ENCODE data around the gene NUDT3.
A peak's percentile ranks its signal among the peaks of the same experiment; 100 is the strongest.
"Not testable (repeated sequence)": the region's sequence is repeated elsewhere in the genome, so short reads cannot be mapped to it uniquely, and the experiment has no call there.

Gene NUDT3

DNA sequence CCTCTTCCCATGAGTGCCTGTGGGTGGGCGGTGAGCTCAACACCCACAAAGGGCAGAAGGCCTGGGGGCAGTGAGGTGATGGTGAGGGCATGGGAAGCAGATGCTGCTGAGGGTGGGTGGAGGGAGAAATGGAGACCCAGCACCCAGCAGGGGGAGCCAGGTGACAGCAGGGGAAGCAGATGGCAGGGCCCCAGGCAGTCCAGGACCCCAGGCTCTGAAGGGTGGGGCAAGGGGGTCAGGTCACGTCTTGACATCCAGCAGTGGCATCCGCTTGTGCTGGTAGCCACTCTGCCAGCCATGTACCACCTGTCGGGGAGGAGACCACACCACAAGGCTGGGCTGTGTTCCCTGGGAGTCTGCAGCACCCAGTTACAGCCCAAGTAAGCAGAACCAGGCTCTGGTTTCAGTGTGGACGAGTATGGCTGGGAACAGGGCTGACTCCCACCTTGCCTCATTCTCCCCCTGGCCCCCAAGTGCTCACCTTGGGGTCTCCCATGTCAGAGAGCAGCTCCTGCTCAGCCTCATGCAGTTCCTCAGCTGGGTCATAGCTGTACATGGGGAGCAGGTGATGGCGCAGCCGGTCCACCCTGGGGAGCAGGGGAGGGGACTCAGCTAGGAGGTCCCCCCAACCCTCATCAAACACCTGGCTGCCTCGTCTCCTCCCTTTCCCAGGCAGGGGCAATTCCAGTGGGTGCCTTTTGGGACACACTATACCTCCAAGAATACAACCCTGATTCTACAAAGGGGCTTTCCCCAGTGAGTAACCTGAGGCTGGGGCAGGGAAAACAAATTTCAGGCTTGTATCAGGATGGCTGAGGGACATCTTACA, 145.7 kb downstream of the NUDT3 start:
- H3K27ac ChIP-seq (ENCODE audit: low read length), result peak overlapping the region; percentile 39
- TF ChIP-seq EZH2phosphoT487 (IDR thresholded peaks at IDR 0.05; ENCODE audit: low read depth), result no peak
- TF ChIP-seq, protein P1, sequence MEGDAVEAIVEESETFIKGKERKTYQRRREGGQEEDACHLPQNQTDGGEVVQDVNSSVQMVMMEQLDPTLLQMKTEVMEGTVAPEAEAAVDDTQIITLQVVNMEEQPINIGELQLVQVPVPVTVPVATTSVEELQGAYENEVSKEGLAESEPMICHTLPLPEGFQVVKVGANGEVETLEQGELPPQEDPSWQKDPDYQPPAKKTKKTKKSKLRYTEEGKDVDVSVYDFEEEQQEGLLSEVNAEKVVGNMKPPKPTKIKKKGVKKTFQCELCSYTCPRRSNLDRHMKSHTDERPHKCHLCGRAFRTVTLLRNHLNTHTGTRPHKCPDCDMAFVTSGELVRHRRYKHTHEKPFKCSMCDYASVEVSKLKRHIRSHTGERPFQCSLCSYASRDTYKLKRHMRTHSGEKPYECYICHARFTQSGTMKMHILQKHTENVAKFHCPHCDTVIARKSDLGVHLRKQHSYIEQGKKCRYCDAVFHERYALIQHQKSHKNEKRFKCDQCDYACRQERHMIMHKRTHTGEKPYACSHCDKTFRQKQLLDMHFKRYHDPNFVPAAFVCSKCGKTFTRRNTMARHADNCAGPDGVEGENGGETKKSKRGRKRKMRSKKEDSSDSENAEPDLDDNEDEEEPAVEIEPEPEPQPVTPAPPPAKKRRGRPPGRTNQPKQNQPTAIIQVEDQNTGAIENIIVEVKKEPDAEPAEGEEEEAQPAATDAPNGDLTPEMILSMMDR (IDR thresholded peaks at IDR 0.05; ENCODE audit: low read depth, low read length), result peak; percentile 45
- no peaks in the 10 kb centered on the region for H3K27me3 ChIP-seq (ENCODE audit: low read depth, low read length)
- peaks cover 26% of the 10 kb centered on the region for H4K20me1 ChIP-seq (ENCODE audit: insufficient read depth, low read length)
- peaks cover 25% of the 10 kb centered on the region for H3K79me2 ChIP-seq (ENCODE audit: low read length)
- no peak overlapping the region for H3K4me3 ChIP-seq (ENCODE audit: low read length)
- peaks cover 19% of the 10 kb centered on the region for H3K36me3 ChIP-seq (replicated peaks; ENCODE audit: low read depth, low read length)
- H3K9me3 ChIP-seq (ENCODE audit: insufficient read depth, low read length), result no peaks in the 10 kb centered on the region
- H3K9ac ChIP-seq (ENCODE audit: low read length), result no peak overlapping the region
- no peak overlapping the region for H3K4me2 ChIP-seq (ENCODE audit: low read length)
- H3K4me1 ChIP-seq (ENCODE audit: low read length), result peaks cover 17% of the 10 kb centered on the region; the same call in 1 of the 2 replicates
- no peak overlapping the region for H2AFZ ChIP-seq (ENCODE audit: low read depth, low read length)

DNA sequence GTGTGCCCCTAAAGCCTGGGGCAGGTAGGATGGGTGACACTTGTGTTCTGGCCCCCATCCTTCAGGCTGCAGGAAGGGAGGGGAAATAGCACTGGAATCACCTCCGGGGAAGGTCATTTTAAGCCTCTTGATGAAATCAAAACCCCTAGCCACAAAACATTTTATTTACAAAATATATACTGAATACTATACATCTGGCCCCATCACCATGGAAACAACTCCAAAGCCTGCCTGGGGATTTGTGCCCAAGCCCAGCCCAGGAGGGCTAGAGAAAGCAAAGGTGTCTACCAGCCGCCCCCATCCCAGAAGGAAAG, 146.3 kb downstream of the NUDT3 start:
- Histone ChIP-seq H3K27ac (ENCODE audit: low read length) (no peak overlapping the region; the same call in 1 of the 2 replicates), H3K9me3 (ENCODE audit: insufficient read depth, low read length) (no peaks in the 10 kb centered on the region), H3K79me2 (ENCODE audit: low read length) (peaks cover 31% of the 10 kb centered on the region), H3K4me3 (ENCODE audit: low read length) (no peak overlapping the region), H4K20me1 (ENCODE audit: insufficient read depth, low read length) (peaks cover 31% of the 10 kb centered on the region), H3K27me3 (ENCODE audit: low read depth, low read length) (no peaks in the 10 kb centered on the region), H3K9ac (ENCODE audit: low read length) (no peak overlapping the region), H3K4me2 (ENCODE audit: low read length) (no peak overlapping the region), H3K4me1 (ENCODE audit: low read length) (peaks cover 17% of the 10 kb centered on the region; the same call in 1 of the 2 replicates), H2AFZ (ENCODE audit: low read depth, low read length) (no peak overlapping the region), H3K36me3 (replicated peaks; ENCODE audit: low read depth, low read length) (peaks cover 25% of the 10 kb centered on the region)
- no peak for TF ChIP-seq EZH2phosphoT487 (IDR thresholded peaks at IDR 0.05; ENCODE audit: low read depth)
- TF ChIP-seq, protein P1 (IDR thresholded peaks at IDR 0.05; ENCODE audit: low read depth, low read length), result no peak

DNA sequence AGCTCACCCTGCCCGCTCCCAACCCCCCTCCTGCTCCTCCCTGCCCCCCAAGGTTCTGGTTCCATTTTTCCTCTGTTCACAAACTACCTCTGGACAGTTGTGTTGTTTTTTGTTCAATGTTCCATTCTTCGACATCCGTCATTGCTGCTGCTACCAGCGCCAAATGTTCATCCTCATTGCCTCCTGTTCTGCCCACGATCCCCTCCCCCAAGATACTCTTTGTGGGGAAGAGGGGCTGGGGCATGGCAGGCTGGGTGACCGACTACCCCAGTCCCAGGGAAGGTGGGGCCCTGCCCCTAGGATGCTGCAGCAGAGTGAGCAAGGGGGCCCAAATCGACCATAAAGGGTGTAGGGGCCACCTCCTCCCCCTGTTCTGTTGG, 146.7 kb downstream of the NUDT3 start:
- not testable (repeated sequence) for H3K27ac ChIP-seq (ENCODE audit: low read length); H3K9ac ChIP-seq (ENCODE audit: low read length); H3K4me2 ChIP-seq (ENCODE audit: low read length); H3K27me3 ChIP-seq (ENCODE audit: low read depth, low read length); H3K9me3 ChIP-seq (ENCODE audit: insufficient read depth, low read length); H3K4me3 ChIP-seq (ENCODE audit: low read length); H2AFZ ChIP-seq (ENCODE audit: low read depth, low read length)
- peaks cover 17% of the 10 kb centered on the region; the same call in 1 of the 2 replicates for H3K4me1 ChIP-seq (ENCODE audit: low read length)
- H3K36me3 ChIP-seq (replicated peaks; ENCODE audit: low read depth, low read length), result peaks cover 29% of the 10 kb centered on the region
- peaks cover 35% of the 10 kb centered on the region for H3K79me2 ChIP-seq (ENCODE audit: low read length)
- peaks cover 36% of the 10 kb centered on the region for H4K20me1 ChIP-seq (ENCODE audit: insufficient read depth, low read length)

DNA sequence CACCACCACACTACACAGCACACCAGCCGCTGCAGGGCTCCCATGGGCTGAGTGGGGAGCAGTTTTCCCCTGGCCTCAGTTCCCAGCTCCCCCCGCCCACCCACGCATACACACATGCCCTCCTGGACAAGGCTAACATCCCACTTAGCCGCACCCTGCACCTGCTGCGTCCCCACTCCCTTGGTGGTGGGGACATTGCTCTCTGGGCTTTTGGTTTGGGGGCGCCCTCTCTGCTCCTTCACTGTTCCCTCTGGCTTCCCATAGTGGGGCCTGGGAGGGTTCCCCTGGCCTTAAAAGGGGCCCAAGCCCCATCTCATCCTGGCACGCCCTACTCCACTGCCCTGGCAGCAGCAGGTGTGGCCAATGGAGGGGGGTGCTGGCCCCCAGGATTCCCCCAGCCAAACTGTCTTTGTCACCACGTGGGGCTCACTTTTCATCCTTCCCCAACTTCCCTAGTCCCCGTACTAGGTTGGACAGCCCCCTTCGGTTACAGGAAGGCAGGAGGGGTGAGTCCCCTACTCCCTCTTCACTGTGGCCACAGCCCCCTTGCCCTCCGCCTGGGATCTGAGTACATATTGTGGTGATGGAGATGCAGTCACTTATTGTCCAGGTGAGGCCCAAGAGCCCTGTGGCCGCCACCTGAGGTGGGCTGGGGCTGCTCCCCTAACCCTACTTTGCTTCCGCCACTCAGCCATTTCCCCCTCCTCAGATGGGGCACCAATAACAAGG, 147.3 kb downstream of the NUDT3 start:
- not testable (repeated sequence) for H3K9ac ChIP-seq (ENCODE audit: low read length); H3K27me3 ChIP-seq (ENCODE audit: low read depth, low read length); H3K27ac ChIP-seq (ENCODE audit: low read length); H2AFZ ChIP-seq (ENCODE audit: low read depth, low read length); H3K9me3 ChIP-seq (ENCODE audit: insufficient read depth, low read length); H3K4me2 ChIP-seq (ENCODE audit: low read length); H3K4me3 ChIP-seq (ENCODE audit: low read length)
- Histone ChIP-seq H3K36me3 (replicated peaks; ENCODE audit: low read depth, low read length) (peaks cover 33% of the 10 kb centered on the region), H4K20me1 (ENCODE audit: insufficient read depth, low read length) (peaks cover 41% of the 10 kb centered on the region), H3K4me1 (ENCODE audit: low read length) (peaks cover 18% of the 10 kb centered on the region), H3K79me2 (ENCODE audit: low read length) (peaks cover 41% of the 10 kb centered on the region)

All from OCI-LY3 (cell line).